Adipocyte (in vitro differentiated cells): ENCODE data around the gene HBA2.

Experiments
- DNase-seq: peaks from one replicate; pipeline ENCODE4 v3.0.0-alpha.2; 2015; ENCODE audit warnings: low read depth
- H3K27me3 ChIP-seq: replicated peaks from 2 replicates; pipeline ENCODE4 v1.7.0; 2013; ENCODE audit warnings: mild to moderate bottlenecking, low read length, moderate library complexity; ENCODE audit not compliant: control insufficient read depth, insufficient read depth
- H3K36me3 ChIP-seq: 2 replicates; pipeline ENCODE4 v1.7.0; 2013; ENCODE audit warnings: low read length, mild to moderate bottlenecking, moderate library complexity; ENCODE audit not compliant: control insufficient read depth, insufficient read depth, severe bottlenecking
- H3K4me1 ChIP-seq: 2 replicates; pipeline ENCODE4 v1.7.0; 2013; ENCODE audit warnings: mild to moderate bottlenecking, low read length, moderate library complexity; ENCODE audit not compliant: control insufficient read depth, insufficient read depth
- H3K4me3 ChIP-seq: 2 replicates; pipeline ENCODE4 v1.7.0; 2013; ENCODE audit warnings: mild to moderate bottlenecking, low read length, moderate library complexity
- H3K9ac ChIP-seq: 2 replicates; pipeline ENCODE4 v1.7.0; 2013; ENCODE audit warnings: mild to moderate bottlenecking, low read length, moderate library complexity
- H3K9me3 ChIP-seq: 2 replicates; pipeline ENCODE4 v1.7.0; 2013; ENCODE audit warnings: mild to moderate bottlenecking, low read length, moderate library complexity; ENCODE audit not compliant: control insufficient read depth

HBA2 gene

GRCh38 chr16:177981-178667 lies 5.4 kb downstream of the HBA2 start:
- DNase-seq: no peak
- H3K36me3 ChIP-seq: no peaks in the 10 kb centered on the region
- H3K9ac ChIP-seq: no peak overlapping the region
- H3K4me1 ChIP-seq: peaks cover 8% of the 10 kb centered on the region
- no peak overlapping the region for H3K4me3 ChIP-seq
- H3K27me3 ChIP-seq: peaks cover 36% of the 10 kb centered on the region
- no peaks in the 10 kb centered on the region for H3K9me3 ChIP-seq

- Histone ChIP-seq H3K9me3 (no peaks in the 10 kb centered on the region), H3K27me3 (peaks cover 36% of the 10 kb centered on the region), H3K4me1 (peaks cover 8% of the 10 kb centered on the region), H3K4me3 (no peak overlapping the region), H3K9ac (no peak overlapping the region), H3K36me3 (no peaks in the 10 kb centered on the region)
- DNase-seq: no peak
These were observed 6.0 kb downstream of the HBA2 start for GRCh38 chr16:178668-179015.

GRCh38 chr16:179211-180092 lies 6.8 kb downstream of the HBA2 start:
- no peak for DNase-seq

GRCh38 chr16:180101-180675 lies 7.5 kb downstream of the HBA2 start, which contains the start of gene HBQ1:
Gene HBQ1 (plus strand): TSS chr16:180459. CDS start chr16:180487, 28 bp downstream.
- H3K27me3 ChIP-seq: peaks cover 32% of the 10 kb centered on the region
- no peak within 1 kb of the TSS for H3K9ac ChIP-seq
- H3K36me3 ChIP-seq: no peaks in the 10 kb centered on the region
- peaks cover 8% of the 10 kb centered on the region for H3K4me1 ChIP-seq
- H3K4me3 ChIP-seq: peak within 1 kb of the TSS; percentile 47
- no peaks in the 10 kb centered on the region for H3K9me3 ChIP-seq
- peak; percentile 66 for DNase-seq

More at GRCh38 chr16:179211-180092, 6.8 kb downstream of the HBA2 start:
- H3K9me3 ChIP-seq: no peaks in the 10 kb centered on the region
- H3K4me3 ChIP-seq: no peak overlapping the region
- H3K27me3 ChIP-seq: peaks cover 36% of the 10 kb centered on the region
- no peaks in the 10 kb centered on the region for H3K36me3 ChIP-seq
- no peak overlapping the region for H3K9ac ChIP-seq
- peaks cover 8% of the 10 kb centered on the region for H3K4me1 ChIP-seq

- H3K9ac ChIP-seq: no peak overlapping the region
- H3K4me1 ChIP-seq: peaks cover 8% of the 10 kb centered on the region
- H3K36me3 ChIP-seq: no peaks in the 10 kb centered on the region
- peak; percentile 82 for DNase-seq
- no peaks in the 10 kb centered on the region for H3K9me3 ChIP-seq
- peak overlapping the region; percentile 47 for H3K4me3 ChIP-seq
- peaks cover 26% of the 10 kb centered on the region for H3K27me3 ChIP-seq
These were observed 8.2 kb downstream of the HBA2 start for GRCh38 chr16:180681-181564.

GRCh38 chr16:181565-182021 lies 8.9 kb downstream of the HBA2 start:
- Histone ChIP-seq H3K9ac (peak overlapping the region; percentile 0), H3K4me1 (peaks cover 8% of the 10 kb centered on the region), H3K27me3 (peaks cover 26% of the 10 kb centered on the region), H3K36me3 (no peaks in the 10 kb centered on the region), H3K9me3 (no peaks in the 10 kb centered on the region), H3K4me3 (no peak overlapping the region)
- DNase-seq: no peak

GRCh38 chr16:183005-183404 lies 10.3 kb downstream of the HBA2 start:
- Histone ChIP-seq H3K9me3 (no peaks in the 10 kb centered on the region), H3K4me3 (no peak overlapping the region), H3K36me3 (peaks cover 9% of the 10 kb centered on the region), H3K9ac (no peak overlapping the region), H3K27me3 (peaks cover 19% of the 10 kb centered on the region), H3K4me1 (peaks cover 8% of the 10 kb centered on the region)
- no peak for DNase-seq

- no peak for DNase-seq
These were observed 12.5 kb downstream of the HBA2 start for GRCh38 chr16:185213-185612.

GRCh38 chr16:185691-186090 lies 13.0 kb downstream of the HBA2 start:
- no peak overlapping the region for H3K4me3 ChIP-seq
- H3K27me3 ChIP-seq: no peaks in the 10 kb centered on the region
- peaks cover 35% of the 10 kb centered on the region for H3K36me3 ChIP-seq
- DNase-seq: no peak
- peaks cover 5% of the 10 kb centered on the region for H3K4me1 ChIP-seq
- no peak overlapping the region for H3K9ac ChIP-seq
- H3K9me3 ChIP-seq: no peaks in the 10 kb centered on the region

More at GRCh38 chr16:185213-185612, 12.5 kb downstream of the HBA2 start:
- Histone ChIP-seq H3K9ac (no peak overlapping the region), H3K4me1 (peaks cover 6% of the 10 kb centered on the region), H3K4me3 (no peak overlapping the region), H3K27me3 (no peaks in the 10 kb centered on the region), H3K36me3 (peaks cover 30% of the 10 kb centered on the region), H3K9me3 (no peaks in the 10 kb centered on the region)

- Histone ChIP-seq H3K9ac (no peak overlapping the region), H3K4me1 (no peaks in the 10 kb centered on the region), H3K27me3 (no peaks in the 10 kb centered on the region), H3K4me3 (no peak overlapping the region), H3K36me3 (peaks cover 51% of the 10 kb centered on the region), H3K9me3 (no peaks in the 10 kb centered on the region)
- no peak for DNase-seq
These were observed 14.7 kb downstream of the HBA2 start for GRCh38 chr16:187330-187729.
